ACHN (cell line): ENCODE measurements around the gene TPD52L2.

Experiments used
- DNase-seq: peaks from one replicate; pipeline ENCODE4 v3.0.0-alpha.2; 2015
- in situ Hi-C: cut with HindIII; loops from 2 replicates; pipeline ENCODE4 v1.10.0; 2017; ENCODE audit warnings: low sequenced_read_pairs, low pct_ligation_motif_present, low pct_unique_long_range_greater_than_20kb

The TPD52L2 gene

DNA sequence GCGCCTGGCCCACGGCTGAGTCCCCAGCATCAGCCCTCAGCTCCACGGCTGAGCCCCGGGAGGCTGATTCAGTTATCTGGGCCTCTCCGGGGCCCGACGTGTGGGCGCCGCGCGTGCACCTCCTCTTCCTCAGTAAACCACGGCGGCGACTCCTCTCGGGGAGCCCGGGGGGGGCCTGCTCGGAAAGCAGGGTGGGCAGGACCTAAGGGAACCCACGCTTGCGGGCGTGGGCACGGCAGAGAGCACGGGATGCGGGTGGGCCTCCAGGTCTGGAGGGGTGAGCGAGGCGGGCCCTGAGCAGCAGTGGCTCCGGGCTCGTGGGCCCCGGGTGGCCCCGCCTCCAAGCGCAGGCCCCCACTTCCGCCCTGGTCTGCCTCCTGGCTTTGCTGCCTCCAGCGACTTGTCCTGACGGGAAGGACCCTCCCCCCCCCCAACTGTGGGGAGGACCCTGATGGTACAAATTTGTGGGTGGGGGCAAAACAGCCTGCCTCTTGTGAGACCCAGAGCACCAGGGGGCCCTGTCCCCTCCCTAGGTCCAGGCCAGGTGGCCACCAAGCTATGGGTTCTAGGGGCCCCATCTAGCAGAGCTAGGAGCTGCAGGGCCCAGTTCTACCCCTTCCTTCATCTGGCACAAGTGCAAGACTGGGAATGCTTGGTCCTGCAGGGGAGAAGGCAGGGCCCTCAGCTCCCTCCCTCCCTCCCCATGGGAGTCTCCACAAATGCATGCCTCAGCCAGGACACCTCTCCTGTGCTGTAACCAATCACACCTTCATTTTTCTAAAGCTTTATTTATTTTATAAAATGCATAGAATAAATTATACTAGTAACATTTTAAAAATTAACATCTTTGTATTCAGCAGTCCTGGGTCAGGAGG, 74.2 kb downstream of the TPD52L2 start:
- no peak for DNase-seq
- in situ Hi-C loops = no loop called here

DNA sequence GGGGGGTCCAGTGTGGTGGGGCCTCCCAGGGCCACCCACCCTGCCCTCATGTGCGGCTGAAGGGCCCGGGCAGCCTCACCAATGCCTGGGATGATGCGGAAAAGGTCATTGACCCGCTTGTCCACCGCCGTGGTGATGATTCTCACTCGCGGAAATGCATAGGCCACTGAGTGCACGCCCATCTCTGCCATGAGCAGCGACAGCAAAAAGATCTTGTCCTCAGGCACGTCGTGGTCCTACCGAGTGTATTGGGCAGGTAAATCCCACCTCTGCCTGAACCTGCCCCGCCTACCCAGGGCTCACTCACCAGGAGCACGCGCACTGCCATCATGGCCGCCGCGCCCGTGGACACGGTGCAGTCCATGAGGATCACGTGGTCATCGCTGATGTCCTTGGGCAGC, 75.0 kb downstream of the TPD52L2 start:
- DNase-seq = no peak
- in situ Hi-C loops = no loop called here

DNA sequence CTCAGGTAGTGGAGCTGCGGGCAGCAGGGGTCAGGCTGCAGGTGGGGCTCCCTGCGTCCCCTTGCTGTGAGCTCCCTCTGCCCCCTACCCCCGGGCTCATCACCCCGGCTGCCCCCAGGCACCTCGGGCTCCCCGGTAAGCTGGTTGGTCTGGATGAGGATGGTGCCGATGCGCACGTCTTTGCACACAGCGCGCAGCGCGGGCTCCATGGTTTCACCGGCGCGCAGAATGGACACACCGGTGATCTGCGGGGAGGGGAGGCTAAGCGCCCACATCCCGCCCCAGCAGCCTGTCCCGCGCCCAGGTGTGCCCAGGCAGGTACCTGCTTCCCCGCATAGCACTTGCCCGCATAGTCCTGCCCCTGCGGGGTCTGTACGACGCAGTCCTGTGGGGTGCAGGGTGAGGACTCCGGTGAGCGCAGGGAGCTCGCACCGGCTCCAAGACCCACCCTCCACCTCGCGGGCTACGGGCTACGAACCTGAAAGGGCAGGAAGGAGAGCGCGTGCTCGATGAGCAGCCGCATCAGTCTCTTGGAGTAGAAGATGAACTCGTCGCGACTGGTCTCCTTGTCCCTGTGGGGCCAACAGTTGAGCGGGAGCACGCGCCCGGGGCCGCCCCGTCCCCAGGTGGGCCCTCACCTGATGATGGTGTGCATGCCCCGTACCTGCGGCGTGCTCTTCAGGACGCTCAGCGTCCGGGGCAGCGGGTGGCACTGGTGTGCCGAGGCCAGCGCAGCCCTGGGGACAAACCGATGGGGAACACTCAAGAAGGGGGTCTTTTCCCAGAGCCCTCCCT, 75.6 kb downstream of the TPD52L2 start:
- in situ Hi-C loops = no loop called here

More for the DNA sequence above, 75.6 kb downstream of the TPD52L2 start:
- DNase-seq = no peak
